ENCODE data around the gene TMEM108.

Gene TMEM108

GRCh38 chr3:133138017-133138416, 99.8 kb downstream of the TMEM108 start:
- Histone ChIP-seq H4K8ac (ENCODE audit: low read depth, low read length) (no peak overlapping the region), H2BK5ac (ENCODE audit: low read depth, low read length, poor library complexity) (no peak overlapping the region), H3K36me3 (ENCODE audit: control insufficient read depth in 1 of 2, insufficient read depth in 2 of 2, low read length in 2 of 2) (no peaks in the 10 kb centered on the region), H3K27ac (ENCODE audit: low read depth, low read length) (no peak overlapping the region), H2AFZ (ENCODE audit: insufficient read depth, low read length, poor library complexity) (no peak overlapping the region), H3K4me3 (ENCODE audit: low read depth, low read length) (no peak overlapping the region), H3K27me3 (ENCODE audit: insufficient read depth, low read length) (no peaks in the 10 kb centered on the region), H3K4me1 (ENCODE audit: control insufficient read depth in 1 of 2, insufficient read depth in 2 of 2, low read length in 2 of 2) (no peaks in the 10 kb centered on the region), H3K14ac (ENCODE audit: low read length) (no peak overlapping the region), H4K91ac (ENCODE audit: low read depth, low read length) (no peak overlapping the region), H2BK120ac (ENCODE audit: insufficient read depth, low read length, poor library complexity) (no peak overlapping the region), H3K79me1 (ENCODE audit: low read length) (no peaks in the 10 kb centered on the region), H3K4me2 (ENCODE audit: low read length) (no peak overlapping the region), H2BK12ac (ENCODE audit: low read length) (no peak overlapping the region), H3K9me3 (ENCODE audit: insufficient read depth, low read depth, low read length) (no peaks in the 10 kb centered on the region), H4K12ac (ENCODE audit: low read depth, low read length) (no peak overlapping the region), H3K9ac (ENCODE audit: low read length) (no peak overlapping the region), H3K79me2 (ENCODE audit: control insufficient read depth, insufficient read depth, low read length, poor library complexity) (no peaks in the 10 kb centered on the region), H3K18ac (ENCODE audit: low read length) (no peak overlapping the region), H3K23ac (ENCODE audit: low read length) (no peak overlapping the region), H3K4ac (ENCODE audit: low read depth, low read length) (no peak overlapping the region), H2AK5ac (ENCODE audit: low read length) (no peak overlapping the region)
- no CpG with 5 or more reads among the region's 1 CpG for WGBS (ENCODE audit: extremely low coverage, insufficient coverage, insufficient read length)
- no peak for DNase-seq

GRCh38 chr3:133152056-133152455, 113.9 kb downstream of the TMEM108 start:
- no CpG with 5 or more reads among the region's 2 CpGs for WGBS (ENCODE audit: extremely low coverage, insufficient coverage, insufficient read length)
- H4K91ac ChIP-seq (ENCODE audit: low read depth, low read length), result no peak overlapping the region
- H3K18ac ChIP-seq (ENCODE audit: low read length), result no peak overlapping the region
- H3K79me2 ChIP-seq (ENCODE audit: control insufficient read depth, insufficient read depth, low read length, poor library complexity), result no peaks in the 10 kb centered on the region
- no peaks in the 10 kb centered on the region for H3K4me1 ChIP-seq (ENCODE audit: control insufficient read depth in 1 of 2, insufficient read depth in 2 of 2, low read length in 2 of 2)
- no peak overlapping the region for H3K23ac ChIP-seq (ENCODE audit: low read length)
- no peak overlapping the region for H3K4me3 ChIP-seq (ENCODE audit: low read depth, low read length)
- H2BK120ac ChIP-seq (ENCODE audit: insufficient read depth, low read length, poor library complexity), result no peak overlapping the region
- H3K27me3 ChIP-seq (ENCODE audit: insufficient read depth, low read length), result no peaks in the 10 kb centered on the region
- no peak overlapping the region for H4K8ac ChIP-seq (ENCODE audit: low read depth, low read length)
- peak in 1 of 2 donors; percentile 52 for DNase-seq
- H2AK5ac ChIP-seq (ENCODE audit: low read length), result no peak overlapping the region
- no peak overlapping the region for H3K9ac ChIP-seq (ENCODE audit: low read length)
- no peak overlapping the region for H3K4me2 ChIP-seq (ENCODE audit: low read length)
- H3K9me3 ChIP-seq (ENCODE audit: insufficient read depth, low read depth, low read length), result no peaks in the 10 kb centered on the region
- H3K14ac ChIP-seq (ENCODE audit: low read length), result no peak overlapping the region
- H4K12ac ChIP-seq (ENCODE audit: low read depth, low read length), result no peak overlapping the region
- H2AFZ ChIP-seq (ENCODE audit: insufficient read depth, low read length, poor library complexity), result no peak overlapping the region
- H3K27ac ChIP-seq (ENCODE audit: low read depth, low read length), result no peak overlapping the region
- H3K79me1 ChIP-seq (ENCODE audit: low read length), result no peaks in the 10 kb centered on the region
- H2BK12ac ChIP-seq (ENCODE audit: low read length), result no peak overlapping the region
- H2BK5ac ChIP-seq (ENCODE audit: low read depth, low read length, poor library complexity), result no peak overlapping the region
- H3K4ac ChIP-seq (ENCODE audit: low read depth, low read length), result no peak overlapping the region
- H3K36me3 ChIP-seq (ENCODE audit: control insufficient read depth in 1 of 2, insufficient read depth in 2 of 2, low read length in 2 of 2), result no peaks in the 10 kb centered on the region

- Histone ChIP-seq H2AFZ (ENCODE audit: insufficient read depth, low read length, poor library complexity) (no peak overlapping the region), H3K9ac (ENCODE audit: low read length) (no peak overlapping the region), H3K4me1 (ENCODE audit: control insufficient read depth in 1 of 2, insufficient read depth in 2 of 2, low read length in 2 of 2) (no peaks in the 10 kb centered on the region), H3K79me1 (ENCODE audit: low read length) (no peaks in the 10 kb centered on the region), H3K14ac (ENCODE audit: low read length) (no peak overlapping the region), H2BK120ac (ENCODE audit: insufficient read depth, low read length, poor library complexity) (no peak overlapping the region), H3K18ac (ENCODE audit: low read length) (no peak overlapping the region), H3K9me3 (ENCODE audit: insufficient read depth, low read depth, low read length) (no peaks in the 10 kb centered on the region), H2BK5ac (ENCODE audit: low read depth, low read length, poor library complexity) (no peak overlapping the region), H2AK5ac (ENCODE audit: low read length) (no peak overlapping the region), H4K12ac (ENCODE audit: low read depth, low read length) (no peak overlapping the region), H3K79me2 (ENCODE audit: control insufficient read depth, insufficient read depth, low read length, poor library complexity) (no peaks in the 10 kb centered on the region), H3K23ac (ENCODE audit: low read length) (no peak overlapping the region), H3K4ac (ENCODE audit: low read depth, low read length) (no peak overlapping the region), H2BK12ac (ENCODE audit: low read length) (no peak overlapping the region), H3K4me2 (ENCODE audit: low read length) (no peak overlapping the region), H3K27ac (ENCODE audit: low read depth, low read length) (peak overlapping the region; percentile 41), H3K4me3 (ENCODE audit: low read depth, low read length) (no peak overlapping the region), H3K36me3 (ENCODE audit: control insufficient read depth in 1 of 2, insufficient read depth in 2 of 2, low read length in 2 of 2) (no peaks in the 10 kb centered on the region), H4K8ac (ENCODE audit: low read depth, low read length) (no peak overlapping the region), H4K91ac (ENCODE audit: low read depth, low read length) (no peak overlapping the region), H3K27me3 (ENCODE audit: insufficient read depth, low read length) (no peaks in the 10 kb centered on the region)
- DNase-seq, result peak in 1 of 2 donors; percentile 62
- WGBS (ENCODE audit: extremely low coverage, insufficient coverage, insufficient read length), result no CpG with 5 or more reads among the region's 2 CpGs
These were observed 114.6 kb downstream of the TMEM108 start for GRCh38 chr3:133152681-133153220.

- Histone ChIP-seq H3K9ac (ENCODE audit: low read length) (no peak overlapping the region), H3K4ac (ENCODE audit: low read depth, low read length) (no peak overlapping the region), H2BK5ac (ENCODE audit: low read depth, low read length, poor library complexity) (no peak overlapping the region), H4K12ac (ENCODE audit: low read depth, low read length) (no peak overlapping the region), H3K23ac (ENCODE audit: low read length) (no peak overlapping the region), H3K4me3 (ENCODE audit: low read depth, low read length) (no peak overlapping the region), H3K79me2 (ENCODE audit: control insufficient read depth, insufficient read depth, low read length, poor library complexity) (no peaks in the 10 kb centered on the region), H3K9me3 (ENCODE audit: insufficient read depth, low read depth, low read length) (no peaks in the 10 kb centered on the region), H4K91ac (ENCODE audit: low read depth, low read length) (no peak overlapping the region), H3K4me1 (ENCODE audit: control insufficient read depth in 1 of 2, insufficient read depth in 2 of 2, low read length in 2 of 2) (no peaks in the 10 kb centered on the region), H3K27me3 (ENCODE audit: insufficient read depth, low read length) (no peaks in the 10 kb centered on the region), H3K14ac (ENCODE audit: low read length) (no peak overlapping the region), H3K4me2 (ENCODE audit: low read length) (no peak overlapping the region), H3K36me3 (ENCODE audit: control insufficient read depth in 1 of 2, insufficient read depth in 2 of 2, low read length in 2 of 2) (no peaks in the 10 kb centered on the region), H4K8ac (ENCODE audit: low read depth, low read length) (no peak overlapping the region), H3K27ac (ENCODE audit: low read depth, low read length) (no peak overlapping the region), H2BK120ac (ENCODE audit: insufficient read depth, low read length, poor library complexity) (no peak overlapping the region), H2BK12ac (ENCODE audit: low read length) (no peak overlapping the region), H2AK5ac (ENCODE audit: low read length) (no peak overlapping the region), H3K79me1 (ENCODE audit: low read length) (no peaks in the 10 kb centered on the region), H3K18ac (ENCODE audit: low read length) (no peak overlapping the region), H2AFZ (ENCODE audit: insufficient read depth, low read length, poor library complexity) (no peak overlapping the region)
- peak in 1 of 2 donors; percentile 21 for DNase-seq
These were observed 115.2 kb downstream of the TMEM108 start for GRCh38 chr3:133153382-133153781.

All from trophoblast cell (in vitro differentiated cells and primary cell).